HCT116 (cell line): ENCODE measurements around the gene SLC12A5. TPM values are rescaled to one million over a fixed set of nuclear protein-coding genes. Genes with fewer than 3 reads are reported as not detected.

Experiments used
- ATAC-seq: fragments of 200-7000 bp; cut with Tn5 transposase; 2 replicates; pipeline ENCODE4 v1.9.1; 2020; ENCODE audit warnings: mild to moderate bottlenecking, moderate library complexity
- BruUV-seq: library from RNA; stranded (reverse); fragments of 400-500 nt; replicated peaks from 2 replicates; lab custom pipeline; 2021; lab: Mats Ljungman, UMichigan
- CTCF ChIA-PET: fragments of 300-600 bp; sonication (Branson Sonifier 250); formaldehyde crosslinking; loops from one replicate; lab custom pipeline; 2021; ENCODE audit warnings: antibody characterized with exemption; lab: Charles Lee
- POLR2A ChIA-PET: fragments of 300-600, 350-600 bp; sonication (Branson Sonifier 250); formaldehyde crosslinking; loops from one replicate; lab custom pipeline; 2021; ENCODE audit warnings: antibody characterized with exemption; lab: Charles Lee
- RAD21 ChIA-PET, 2 experiments: fragments of 300-600 bp; sonication (Branson Sonifier 250); formaldehyde crosslinking; loops; one replicate each; lab custom pipeline; 2023; ENCODE audit warnings: low total read pairs in 2 of 2; ENCODE audit not compliant: uncharacterized antibody in 2 of 2, unreplicated experiment in 2 of 2, low non-redundant PET in 1 of 2; lab: Charles Lee
- DNase-seq: peaks from one replicate; pipeline ENCODE4 v3.0.0-alpha.2; 2010; ENCODE audit warnings: low read depth, low spot score
- H2AFZ ChIP-seq: fragments of 200-600 bp; shearing (Covaris generic), sonication (generic); 2 replicates; pipeline ENCODE4 v1.6.1; 2017; ENCODE audit warnings: low read depth, mixed run types, mixed read lengths, antibody characterized with exemption, low read length; ENCODE audit not compliant: poor library complexity, severe bottlenecking
- H3K27ac ChIP-seq: 2 replicates; pipeline ENCODE4 v1.5.1; 2012; ENCODE audit warnings: low read depth, low read length
- H3K27me3 ChIP-seq: fragments of 200-600 bp; sonication (generic); 2 replicates; pipeline ENCODE4 v1.6.1; 2016; ENCODE audit warnings: mixed run types, low read length, mixed read lengths; ENCODE audit not compliant: insufficient read depth
- H3K36me3 ChIP-seq, 2 experiments: fragments of 200-500 bp in 1 of 2; fragments of 200-600 bp in 1 of 2; sonication (Bioruptor generic) in 1 of 2; sonication (generic) in 1 of 2; 2 replicates each; pipeline versions ENCODE4 v1.5.1 to v1.6.1; 2014 to 2016; ENCODE audit warnings: low read length in 2 of 2, inconsistent platforms in 1 of 2, mixed read lengths in 1 of 2, mixed run types in 1 of 2; ENCODE audit not compliant: insufficient read depth in 2 of 2, control insufficient read depth in 1 of 2
- H3K4me1 ChIP-seq, 2 experiments: fragments of 200-600 bp in 1 of 2; sonication (generic) in 1 of 2; 2 replicates each; pipeline versions ENCODE4 v1.5.1 to v1.6.1; 2012 to 2017; ENCODE audit warnings: low read length in 2 of 2, inconsistent platforms in 1 of 2, mild to moderate bottlenecking in 1 of 2, mixed read lengths in 1 of 2, mixed run types in 1 of 2, moderate library complexity in 1 of 2; ENCODE audit not compliant: insufficient read depth in 2 of 2, control insufficient read depth in 1 of 2
- H3K4me2 ChIP-seq: fragments of 200-600 bp; sonication (generic); 2 replicates; pipeline ENCODE4 v1.6.1; 2017; ENCODE audit warnings: mixed run types, low read length, mixed read lengths
- H3K4me3 ChIP-seq, 2 experiments: fragments of 200-600 bp in 1 of 2; sonication (generic) in 1 of 2; replicated peaks in 1 of 2; 2 replicates each; pipeline ENCODE4 v1.5.1; 2011 to 2016; ENCODE audit warnings: low read length in 2 of 2, control low read depth in 1 of 2, low read depth in 1 of 2, mild to moderate bottlenecking in 1 of 2, mixed read lengths in 1 of 2, mixed run types in 1 of 2
- H3K79me2 ChIP-seq: fragments of 200-600 bp; sonication (generic); 2 replicates; pipeline ENCODE4 v1.6.1; 2017; ENCODE audit warnings: mild to moderate bottlenecking, mixed run types, low read length, moderate library complexity, mixed read lengths; ENCODE audit not compliant: insufficient read depth
- H3K9ac ChIP-seq: fragments of 200-600 bp; sonication (generic); 2 replicates; pipeline ENCODE4 v1.6.1; 2016; ENCODE audit warnings: low read length, mixed read lengths
- H3K9me2 ChIP-seq: fragments of 200-600 bp; sonication (generic), shearing (Covaris generic); 2 replicates; pipeline ENCODE4 v1.6.1; 2017; ENCODE audit warnings: mixed run types, mild to moderate bottlenecking, moderate library complexity; ENCODE audit not compliant: insufficient read depth
- H3K9me3 ChIP-seq, 2 experiments: fragments of 200-500 bp in 1 of 2; fragments of 200-600 bp in 1 of 2; sonication (Bioruptor generic) in 1 of 2; sonication (generic) in 1 of 2; 2 replicates each; pipeline ENCODE4 v1.6.1; 2014 to 2017; ENCODE audit warnings: low read length in 2 of 2, mixed read lengths in 2 of 2, inconsistent platforms in 1 of 2, low read depth in 1 of 2, mild to moderate bottlenecking in 1 of 2, mixed run types in 1 of 2, moderate library complexity in 1 of 2; ENCODE audit not compliant: control insufficient read depth in 1 of 2, insufficient read depth in 1 of 2
- H4K20me1 ChIP-seq: fragments of 200-600 bp; sonication (generic), shearing (Covaris generic); 2 replicates; pipeline ENCODE4 v1.6.1; 2017; ENCODE audit warnings: mixed run types, mild to moderate bottlenecking, moderate library complexity; ENCODE audit not compliant: insufficient read depth
- CBX3 ChIP-seq: IDR thresholded peaks from 2 replicates; pipeline ENCODE4 v1.6.1; 2012; ENCODE audit warnings: low read depth
- CEBPB ChIP-seq: IDR thresholded peaks from 2 replicates; pipeline ENCODE4 v1.6.1; 2012; ENCODE audit warnings: low read depth
- CTCF ChIP-seq, 3 experiments: fragments of 200-600 bp in 1 of 3; sonication (generic) in 1 of 3; IDR thresholded peaks in 2 of 3; conservative IDR thresholded peaks in 1 of 3; 2 replicates each; pipeline ENCODE4 v1.5.1; 2012 to 2017; ENCODE audit warnings: low read depth in 2 of 3, low read length in 2 of 3, antibody characterized with exemption in 1 of 3, borderline replicate concordance in 1 of 3, control low read depth in 1 of 3, mild to moderate bottlenecking in 1 of 3, mixed read lengths in 1 of 3, mixed run types in 1 of 3, moderate library complexity in 1 of 3; ENCODE audit not compliant: insufficient read depth in 1 of 3
- EZH2 ChIP-seq: fragments of 200-600 bp; sonication (generic); IDR thresholded peaks from 2 replicates; pipeline ENCODE4 v1.6.1; 2017; ENCODE audit warnings: antibody characterized with exemption, mixed run types
- EZH2phosphoT487 ChIP-seq: fragments of 200-600 bp; IDR thresholded peaks from 2 replicates; pipeline ENCODE4 v1.6.1; 2018; ENCODE audit warnings: antibody characterized with exemption, borderline replicate concordance
- FOSL1 ChIP-seq: IDR thresholded peaks from 2 replicates; pipeline ENCODE4 v1.6.1; 2012; ENCODE audit warnings: low read depth
- JUND ChIP-seq: IDR thresholded peaks from 2 replicates; pipeline ENCODE4 v1.6.1; 2012
- POLR2AphosphoS5 ChIP-seq: IDR thresholded peaks from 2 replicates; pipeline ENCODE4 v1.6.1; 2011; ENCODE audit warnings: mild to moderate bottlenecking, low read depth, low read length, moderate library complexity
- SP1 ChIP-seq: IDR thresholded peaks from 2 replicates; pipeline ENCODE4 v1.6.1; 2012; ENCODE audit warnings: low read depth
- YY1 ChIP-seq: IDR thresholded peaks from 2 replicates; pipeline ENCODE4 v1.6.1; 2011; ENCODE audit warnings: low read length, low read depth, moderate library complexity, mild to moderate bottlenecking; ENCODE audit not compliant: insufficient replicate concordance; ENCODE audit errors: extremely low read depth
- intact Hi-C: fragments of 100-400 bp; cut with micrococcal nuclease; formaldehyde crosslinking; loops from 2 replicates; pipeline ENCODE4 v1.10.0; 2022
- total RNA-seq: library from RNA; stranded (reverse); gene quantifications from one replicate; pipeline ENCODE4 v1.2.1, GENCODE V29; 2021; ENCODE audit not compliant: unreplicated experiment
- TF ChIP-seq, protein P1 (sequence below): IDR thresholded peaks from 2 replicates; pipeline ENCODE4 v1.6.1; 2012; ENCODE audit warnings: low read depth
- TF ChIP-seq, protein P2 (sequence below): IDR thresholded peaks from 2 replicates; pipeline ENCODE4 v1.6.1; 2012

Gene SLC12A5
- total RNA-seq, 1 experiment from 2014 or later = 1.9 TPM

DNA sequence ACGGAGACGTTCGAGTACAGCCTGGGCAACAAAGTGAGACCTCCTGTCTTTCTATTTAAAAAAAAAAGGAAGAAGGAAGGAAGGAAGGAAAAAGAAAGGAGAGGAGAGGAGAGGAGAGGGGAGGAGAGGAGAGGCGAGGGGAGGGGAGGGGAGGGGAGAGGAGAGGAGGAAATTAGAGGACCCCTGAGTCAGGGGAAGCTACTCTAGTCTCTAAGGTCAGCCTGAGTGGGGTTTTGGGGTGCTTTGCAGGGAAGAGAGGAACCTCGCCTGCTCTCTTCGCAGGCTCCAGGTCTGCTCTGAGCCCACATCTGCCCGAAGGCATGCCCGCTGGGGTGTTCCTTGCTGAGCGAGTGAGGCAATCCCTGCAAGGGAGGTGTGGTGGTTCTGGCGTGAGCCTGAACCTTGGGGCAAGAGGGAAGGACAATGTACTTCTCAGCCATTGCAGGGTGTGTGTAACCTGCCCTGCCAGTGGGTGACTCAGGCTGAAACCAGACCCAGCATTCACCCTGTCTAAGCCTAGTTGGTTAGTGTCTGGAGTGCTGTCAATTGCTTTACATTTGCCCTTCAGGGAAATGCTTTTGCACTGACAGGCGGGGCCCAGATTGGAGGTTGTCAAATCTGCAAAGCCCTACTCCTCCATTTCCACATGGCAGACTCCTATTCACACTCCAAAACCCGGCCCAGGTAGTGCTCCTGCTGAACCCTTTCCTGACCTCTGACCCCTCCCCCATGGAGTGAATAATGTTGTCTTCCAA, 35.6 kb upstream of the SLC12A5 start:
- no peaks in the 10 kb centered on the region for H4K20me1 ChIP-seq
- POLR2A ChIA-PET = no interaction called here
- CTCF ChIA-PET = interaction anchor here (0.7 kb wide), 1 partner anchor 20 kb away, joined by 3 read pairs; no protein-coding TSS in a partner anchor
- no TSS peak for BruUV-seq
- ATAC-seq (peak; percentile 96), DNase-seq (peak; percentile 57)
- H3K79me2 ChIP-seq = no peaks in the 10 kb centered on the region
- no peak overlapping the region for H3K27ac ChIP-seq
- H3K9me3 ChIP-seq = no peaks in the 10 kb centered on the region
- TF ChIP-seq YY1 (peak; percentile 42), SP1 (peak; percentile 80), EZH2 (no peak), FOSL1 (peak; percentile 53; the same call in 1 of the 2 replicates), EZH2phosphoT487 (no peak), CBX3 (peak; percentile 89; the same call in 1 of the 2 replicates), CEBPB (no peak), POLR2AphosphoS5 (peak; percentile 45; the same call in 1 of the 2 replicates), CTCF (IDR thresholded peaks at IDR 0.05 in 2 of 3, conservative IDR thresholded peaks at IDR 0.05 in 1 of 3; ENCODE audit: borderline replicate concordance in 1 of 3, insufficient read depth in 1 of 3, low read depth in 2 of 3, low read length in 2 of 3) (no peak), JUND (peak; percentile 58)
- TF ChIP-seq, protein P1, sequence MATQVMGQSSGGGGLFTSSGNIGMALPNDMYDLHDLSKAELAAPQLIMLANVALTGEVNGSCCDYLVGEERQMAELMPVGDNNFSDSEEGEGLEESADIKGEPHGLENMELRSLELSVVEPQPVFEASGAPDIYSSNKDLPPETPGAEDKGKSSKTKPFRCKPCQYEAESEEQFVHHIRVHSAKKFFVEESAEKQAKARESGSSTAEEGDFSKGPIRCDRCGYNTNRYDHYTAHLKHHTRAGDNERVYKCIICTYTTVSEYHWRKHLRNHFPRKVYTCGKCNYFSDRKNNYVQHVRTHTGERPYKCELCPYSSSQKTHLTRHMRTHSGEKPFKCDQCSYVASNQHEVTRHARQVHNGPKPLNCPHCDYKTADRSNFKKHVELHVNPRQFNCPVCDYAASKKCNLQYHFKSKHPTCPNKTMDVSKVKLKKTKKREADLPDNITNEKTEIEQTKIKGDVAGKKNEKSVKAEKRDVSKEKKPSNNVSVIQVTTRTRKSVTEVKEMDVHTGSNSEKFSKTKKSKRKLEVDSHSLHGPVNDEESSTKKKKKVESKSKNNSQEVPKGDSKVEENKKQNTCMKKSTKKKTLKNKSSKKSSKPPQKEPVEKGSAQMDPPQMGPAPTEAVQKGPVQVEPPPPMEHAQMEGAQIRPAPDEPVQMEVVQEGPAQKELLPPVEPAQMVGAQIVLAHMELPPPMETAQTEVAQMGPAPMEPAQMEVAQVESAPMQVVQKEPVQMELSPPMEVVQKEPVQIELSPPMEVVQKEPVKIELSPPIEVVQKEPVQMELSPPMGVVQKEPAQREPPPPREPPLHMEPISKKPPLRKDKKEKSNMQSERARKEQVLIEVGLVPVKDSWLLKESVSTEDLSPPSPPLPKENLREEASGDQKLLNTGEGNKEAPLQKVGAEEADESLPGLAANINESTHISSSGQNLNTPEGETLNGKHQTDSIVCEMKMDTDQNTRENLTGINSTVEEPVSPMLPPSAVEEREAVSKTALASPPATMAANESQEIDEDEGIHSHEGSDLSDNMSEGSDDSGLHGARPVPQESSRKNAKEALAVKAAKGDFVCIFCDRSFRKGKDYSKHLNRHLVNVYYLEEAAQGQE = no peak
- TF ChIP-seq, protein P2, sequence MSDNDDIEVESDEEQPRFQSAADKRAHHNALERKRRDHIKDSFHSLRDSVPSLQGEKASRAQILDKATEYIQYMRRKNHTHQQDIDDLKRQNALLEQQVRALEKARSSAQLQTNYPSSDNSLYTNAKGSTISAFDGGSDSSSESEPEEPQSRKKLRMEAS = peak; percentile 68
- RAD21 ChIA-PET = no interaction called here
- H3K4me3 ChIP-seq = peak overlapping the region in 1 of 2 experiments; percentile 19; a peak in 1 of 4 replicates
- peaks cover 4 to 16% of the 10 kb centered on the region in 2 experiments; a peak in 3 of 4 replicates for H3K4me1 ChIP-seq
- peak overlapping the region; percentile 76 for H3K4me2 ChIP-seq
- peak overlapping the region; percentile 81 for H2AFZ ChIP-seq
- no peaks in the 10 kb centered on the region for H3K36me3 ChIP-seq
- H3K27me3 ChIP-seq = no peaks in the 10 kb centered on the region
- 0 out of 2 replicates have a peak overlapping the region, but pooled peaks have one; percentile 17 for H3K9ac ChIP-seq
- intact Hi-C loops = no loop called here
- H3K9me2 ChIP-seq = no peaks in the 10 kb centered on the region
